ENCODE measurements around the gene RANBP17.
"Not testable (repeated sequence)": the region's sequence is repeated elsewhere in the genome, so short reads cannot be mapped to it uniquely, and the experiment has no call there.

RANBP17 gene

DNA sequence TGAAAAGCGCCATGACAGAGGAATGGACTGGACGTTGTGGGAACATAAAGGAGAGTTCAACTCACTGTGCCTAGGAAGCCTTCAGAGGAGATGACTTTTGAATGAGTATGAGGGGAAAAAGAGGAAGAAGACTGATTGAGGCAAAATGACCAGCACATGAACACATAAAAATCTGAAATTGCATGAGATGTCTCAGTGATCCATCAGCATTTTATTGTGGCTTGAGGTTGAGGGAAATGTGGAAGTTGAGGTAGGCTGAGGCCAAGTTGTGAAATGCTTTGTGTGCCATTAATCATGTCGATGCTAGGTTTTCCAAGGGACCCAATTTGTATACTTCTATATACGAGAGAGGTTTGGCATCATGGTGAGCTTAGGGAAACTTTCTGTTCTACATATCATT is 306.4 kb downstream of the RANBP17 start (continued):
- TF ChIP-seq, protein P1, sequence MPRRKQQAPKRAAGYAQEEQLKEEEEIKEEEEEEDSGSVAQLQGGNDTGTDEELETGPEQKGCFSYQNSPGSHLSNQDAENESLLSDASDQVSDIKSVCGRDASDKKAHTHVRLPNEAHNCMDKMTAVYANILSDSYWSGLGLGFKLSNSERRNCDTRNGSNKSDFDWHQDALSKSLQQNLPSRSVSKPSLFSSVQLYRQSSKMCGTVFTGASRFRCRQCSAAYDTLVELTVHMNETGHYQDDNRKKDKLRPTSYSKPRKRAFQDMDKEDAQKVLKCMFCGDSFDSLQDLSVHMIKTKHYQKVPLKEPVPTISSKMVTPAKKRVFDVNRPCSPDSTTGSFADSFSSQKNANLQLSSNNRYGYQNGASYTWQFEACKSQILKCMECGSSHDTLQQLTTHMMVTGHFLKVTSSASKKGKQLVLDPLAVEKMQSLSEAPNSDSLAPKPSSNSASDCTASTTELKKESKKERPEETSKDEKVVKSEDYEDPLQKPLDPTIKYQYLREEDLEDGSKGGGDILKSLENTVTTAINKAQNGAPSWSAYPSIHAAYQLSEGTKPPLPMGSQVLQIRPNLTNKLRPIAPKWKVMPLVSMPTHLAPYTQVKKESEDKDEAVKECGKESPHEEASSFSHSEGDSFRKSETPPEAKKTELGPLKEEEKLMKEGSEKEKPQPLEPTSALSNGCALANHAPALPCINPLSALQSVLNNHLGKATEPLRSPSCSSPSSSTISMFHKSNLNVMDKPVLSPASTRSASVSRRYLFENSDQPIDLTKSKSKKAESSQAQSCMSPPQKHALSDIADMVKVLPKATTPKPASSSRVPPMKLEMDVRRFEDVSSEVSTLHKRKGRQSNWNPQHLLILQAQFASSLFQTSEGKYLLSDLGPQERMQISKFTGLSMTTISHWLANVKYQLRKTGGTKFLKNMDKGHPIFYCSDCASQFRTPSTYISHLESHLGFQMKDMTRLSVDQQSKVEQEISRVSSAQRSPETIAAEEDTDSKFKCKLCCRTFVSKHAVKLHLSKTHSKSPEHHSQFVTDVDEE (CRISPR knock-in tag; IDR thresholded peaks at IDR 0.05), result no peak
- TF ChIP-seq ISL1 (CRISPR knock-in tag; IDR thresholded peaks at IDR 0.05) (no peak), CSDC2 (CRISPR knock-in tag; IDR thresholded peaks at IDR 0.05) (no peak), ZFP30 (CRISPR knock-in tag; IDR thresholded peaks at IDR 0.05) (no peak), TOX (CRISPR knock-in tag; IDR thresholded peaks at IDR 0.05; ENCODE audit: borderline replicate concordance) (no peak)

- ATAC-seq, result not testable (repeated sequence)
Measured at GRCh38 chr5:171174960-171175359, 313.1 kb downstream of the RANBP17 start.

- ATAC-seq, result no peak
- no peak for TF ChIP-seq ZNF8 (CRISPR knock-in tag; IDR thresholded peaks at IDR 0.05)
- TF ChIP-seq, protein P2, sequence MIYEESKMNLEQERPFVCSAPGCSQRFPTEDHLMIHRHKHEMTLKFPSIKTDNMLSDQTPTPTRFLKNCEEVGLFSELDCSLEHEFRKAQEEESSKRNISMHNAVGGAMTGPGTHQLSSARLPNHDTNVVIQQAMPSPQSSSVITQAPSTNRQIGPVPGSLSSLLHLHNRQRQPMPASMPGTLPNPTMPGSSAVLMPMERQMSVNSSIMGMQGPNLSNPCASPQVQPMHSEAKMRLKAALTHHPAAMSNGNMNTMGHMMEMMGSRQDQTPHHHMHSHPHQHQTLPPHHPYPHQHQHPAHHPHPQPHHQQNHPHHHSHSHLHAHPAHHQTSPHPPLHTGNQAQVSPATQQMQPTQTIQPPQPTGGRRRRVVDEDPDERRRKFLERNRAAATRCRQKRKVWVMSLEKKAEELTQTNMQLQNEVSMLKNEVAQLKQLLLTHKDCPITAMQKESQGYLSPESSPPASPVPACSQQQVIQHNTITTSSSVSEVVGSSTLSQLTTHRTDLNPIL (CRISPR knock-in tag; IDR thresholded peaks at IDR 0.05; ENCODE audit: low read depth), result no peak
Measured at GRCh38 chr5:171175746-171176145, 313.9 kb downstream of the RANBP17 start.

GRCh38 chr5:171178190-171178589 is 316.4 kb downstream of the RANBP17 start:
- not testable (repeated sequence) for ATAC-seq

- TF ChIP-seq ZC3H10 (CRISPR knock-in tag; IDR thresholded peaks at IDR 0.05) (no peak), RARB (CRISPR knock-in tag; IDR thresholded peaks at IDR 0.05) (no peak), PPARA (CRISPR knock-in tag; IDR thresholded peaks at IDR 0.05; ENCODE audit: borderline replicate concordance) (no peak), ZNF8 (CRISPR knock-in tag; IDR thresholded peaks at IDR 0.05) (no peak), TCF4 (CRISPR knock-in tag; IDR thresholded peaks at IDR 0.05; ENCODE audit: borderline replicate concordance) (no peak), CSDC2 (CRISPR knock-in tag; IDR thresholded peaks at IDR 0.05) (no peak), TOX (CRISPR knock-in tag; IDR thresholded peaks at IDR 0.05; ENCODE audit: borderline replicate concordance) (no peak), ISL1 (CRISPR knock-in tag; IDR thresholded peaks at IDR 0.05) (no peak), PATZ1 (CRISPR knock-in tag; IDR thresholded peaks at IDR 0.05; ENCODE audit: borderline replicate concordance) (no peak), ESRRG (CRISPR knock-in tag; IDR thresholded peaks at IDR 0.05) (no peak), BACH2 (CRISPR knock-in tag; IDR thresholded peaks at IDR 0.05; ENCODE audit: borderline replicate concordance) (no peak)
- TF ChIP-seq, protein P1 (CRISPR knock-in tag; IDR thresholded peaks at IDR 0.05), result no peak
- TF ChIP-seq, protein P3, sequence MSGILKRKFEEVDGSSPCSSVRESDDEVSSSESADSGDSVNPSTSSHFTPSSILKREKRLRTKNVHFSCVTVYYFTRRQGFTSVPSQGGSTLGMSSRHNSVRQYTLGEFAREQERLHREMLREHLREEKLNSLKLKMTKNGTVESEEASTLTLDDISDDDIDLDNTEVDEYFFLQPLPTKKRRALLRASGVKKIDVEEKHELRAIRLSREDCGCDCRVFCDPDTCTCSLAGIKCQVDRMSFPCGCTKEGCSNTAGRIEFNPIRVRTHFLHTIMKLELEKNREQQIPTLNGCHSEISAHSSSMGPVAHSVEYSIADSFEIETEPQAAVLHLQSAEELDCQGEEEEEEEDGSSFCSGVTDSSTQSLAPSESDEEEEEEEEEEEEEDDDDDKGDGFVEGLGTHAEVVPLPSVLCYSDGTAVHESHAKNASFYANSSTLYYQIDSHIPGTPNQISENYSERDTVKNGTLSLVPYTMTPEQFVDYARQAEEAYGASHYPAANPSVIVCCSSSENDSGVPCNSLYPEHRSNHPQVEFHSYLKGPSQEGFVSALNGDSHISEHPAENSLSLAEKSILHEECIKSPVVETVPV (CRISPR knock-in tag; IDR thresholded peaks at IDR 0.05), result no peak
- TF ChIP-seq, protein P2 (CRISPR knock-in tag; IDR thresholded peaks at IDR 0.05; ENCODE audit: low read depth), result no peak
- ATAC-seq, result no peak
Measured at GRCh38 chr5:171188016-171188415, 326.2 kb downstream of the RANBP17 start.

Measured in SK-N-SH treated with all-trans-retinoic acid at 6 μM for 48 hours (cell line).